ENCODE data around the gene GRID1. TPM values are rescaled to one million over a fixed set of nuclear protein-coding genes. Genes with fewer than 3 reads are reported as not detected.

GRID1 gene
- total RNA-seq: 10 to 100 TPM in 1 of 4 donors, 1 to 10 TPM in 2, under 1 TPM in 1; 0.35 to 10.7 (median 1.3) TPM

DNA sequence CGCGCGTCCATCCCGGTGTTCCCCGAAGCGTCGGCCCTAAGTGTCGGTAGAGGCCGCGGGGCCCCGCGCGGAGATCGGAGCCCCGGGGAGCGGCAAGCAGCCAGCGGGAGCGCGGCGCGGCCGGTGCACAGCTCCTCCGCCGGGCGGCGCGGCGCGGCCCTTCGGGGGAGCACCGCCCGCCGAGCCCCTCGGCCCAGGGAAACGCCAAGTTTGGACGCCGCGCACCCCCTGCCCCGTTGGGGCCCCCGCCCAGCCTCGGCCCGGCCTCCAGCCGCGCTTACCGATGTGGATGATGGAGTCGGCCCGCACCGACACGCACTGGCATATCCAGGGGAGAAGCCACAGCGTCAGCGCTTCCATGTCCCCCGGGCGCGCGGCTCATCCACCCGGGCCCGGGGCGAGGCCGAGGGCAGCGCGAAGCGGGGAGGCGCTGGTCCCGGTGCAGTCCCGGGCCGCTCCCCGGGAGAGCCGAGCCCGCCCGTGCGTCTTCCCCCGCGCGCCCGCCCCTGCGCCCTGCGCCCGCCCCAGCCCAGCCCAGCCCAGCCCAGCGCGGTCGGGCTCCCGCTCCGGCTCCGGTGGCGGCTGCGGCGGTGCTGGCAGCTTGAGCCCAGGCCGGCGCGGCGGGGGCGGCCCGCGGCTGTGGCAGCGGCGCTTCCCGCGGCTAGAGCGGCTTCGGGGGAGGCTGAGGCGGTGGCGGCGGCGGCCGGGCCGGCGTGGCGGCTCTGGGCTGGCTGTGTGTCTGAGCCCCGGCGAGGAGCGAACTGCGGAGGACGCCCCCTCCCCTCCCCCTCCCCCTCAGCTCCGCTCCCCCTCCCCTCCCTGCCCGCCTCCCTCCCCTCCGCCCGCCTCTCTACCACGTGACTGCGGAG lies at the start of gene GRID1:
TSS of gene GRID1 (minus strand) at position 763 of the 869 bp plus-strand sequence.
- no peaks in the 10 kb centered on the region for H3K9me3 ChIP-seq
- H3K36me3 ChIP-seq: no peaks in the 10 kb centered on the region
- H3K4me3 ChIP-seq: peak within 1 kb of the TSS; percentile 30 to 54 (median 50)
- peak in 2 of 3 donors; percentile 45 to 51 for DNase-seq
- peaks cover 0 to 34% (median 18%) of the 10 kb centered on the region in 4 donors for H3K4me1 ChIP-seq
- H3K27ac ChIP-seq: peak within 1 kb of the TSS in 1 of 4 donors; percentile 31
- H3K27me3 ChIP-seq: peaks cover 0 to 15% of the 10 kb centered on the region in 2 donors
- TF ChIP-seq POLR2A (IDR thresholded peaks at IDR 0.05): no peak
- TF ChIP-seq, protein P1, sequence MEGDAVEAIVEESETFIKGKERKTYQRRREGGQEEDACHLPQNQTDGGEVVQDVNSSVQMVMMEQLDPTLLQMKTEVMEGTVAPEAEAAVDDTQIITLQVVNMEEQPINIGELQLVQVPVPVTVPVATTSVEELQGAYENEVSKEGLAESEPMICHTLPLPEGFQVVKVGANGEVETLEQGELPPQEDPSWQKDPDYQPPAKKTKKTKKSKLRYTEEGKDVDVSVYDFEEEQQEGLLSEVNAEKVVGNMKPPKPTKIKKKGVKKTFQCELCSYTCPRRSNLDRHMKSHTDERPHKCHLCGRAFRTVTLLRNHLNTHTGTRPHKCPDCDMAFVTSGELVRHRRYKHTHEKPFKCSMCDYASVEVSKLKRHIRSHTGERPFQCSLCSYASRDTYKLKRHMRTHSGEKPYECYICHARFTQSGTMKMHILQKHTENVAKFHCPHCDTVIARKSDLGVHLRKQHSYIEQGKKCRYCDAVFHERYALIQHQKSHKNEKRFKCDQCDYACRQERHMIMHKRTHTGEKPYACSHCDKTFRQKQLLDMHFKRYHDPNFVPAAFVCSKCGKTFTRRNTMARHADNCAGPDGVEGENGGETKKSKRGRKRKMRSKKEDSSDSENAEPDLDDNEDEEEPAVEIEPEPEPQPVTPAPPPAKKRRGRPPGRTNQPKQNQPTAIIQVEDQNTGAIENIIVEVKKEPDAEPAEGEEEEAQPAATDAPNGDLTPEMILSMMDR (IDR thresholded peaks at IDR 0.05): no peak

DNA sequence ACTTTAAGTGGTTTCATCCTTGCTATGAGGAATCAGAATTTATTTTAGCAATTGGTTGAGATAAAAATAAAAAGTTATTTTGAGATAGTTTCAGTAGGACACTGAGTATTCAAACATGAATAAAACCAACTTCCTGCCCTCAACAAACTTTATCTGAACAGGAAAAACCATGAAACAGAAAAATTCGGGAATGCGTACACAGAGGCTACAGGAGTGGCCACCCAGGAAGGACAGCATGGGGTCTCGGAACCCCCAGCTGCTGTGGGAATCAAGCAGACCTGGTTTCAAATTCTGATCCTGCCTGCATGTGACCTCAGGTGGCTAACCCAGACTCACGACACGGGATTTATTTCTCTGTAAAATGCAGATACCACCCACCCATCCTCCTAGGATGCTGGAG lies 49.0 kb upstream of the GRID1 start:
- Histone ChIP-seq H3K27ac (no peak overlapping the region), H3K36me3 (no peaks in the 10 kb centered on the region), H3K4me1 (peaks cover 0 to 28% (median 14%) of the 10 kb centered on the region in 4 donors), H3K4me3 (no peak overlapping the region), H3K9me3 (no peaks in the 10 kb centered on the region), H3K27me3 (no peaks in the 10 kb centered on the region)
- no peak for TF ChIP-seq POLR2A (IDR thresholded peaks at IDR 0.05)
- TF ChIP-seq, protein P1 (IDR thresholded peaks at IDR 0.05): no peak
- DNase-seq: no peak

DNA sequence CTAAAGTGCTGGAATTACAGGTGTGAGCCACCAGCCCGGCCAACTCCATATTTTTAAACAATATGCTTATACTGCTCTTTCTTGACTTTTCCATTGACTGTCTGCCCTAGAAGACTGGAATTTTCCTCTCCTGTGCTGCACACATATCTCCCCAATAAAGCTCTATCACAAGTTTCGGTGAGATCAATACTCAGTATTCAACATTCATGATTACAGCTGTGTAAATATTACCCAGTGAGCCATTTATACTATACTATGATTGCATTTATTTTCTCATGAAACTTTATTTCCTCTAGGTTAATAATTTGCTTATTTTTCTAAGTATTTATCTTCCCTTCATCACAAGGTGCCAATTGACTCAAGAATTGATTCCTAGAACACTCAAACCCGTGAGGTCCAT lies 48.5 kb upstream of the GRID1 start:
- Histone ChIP-seq H3K4me3 (no peak overlapping the region), H3K9me3 (no peaks in the 10 kb centered on the region), H3K36me3 (no peaks in the 10 kb centered on the region), H3K27me3 (no peaks in the 10 kb centered on the region), H3K4me1 (peaks cover 0 to 28% (median 14%) of the 10 kb centered on the region in 4 donors), H3K27ac (peak overlapping the region in 1 of 4 donors; percentile 45)
- TF ChIP-seq POLR2A (IDR thresholded peaks at IDR 0.05): no peak
- TF ChIP-seq, protein P1 (IDR thresholded peaks at IDR 0.05): no peak
- no peak for DNase-seq

DNA sequence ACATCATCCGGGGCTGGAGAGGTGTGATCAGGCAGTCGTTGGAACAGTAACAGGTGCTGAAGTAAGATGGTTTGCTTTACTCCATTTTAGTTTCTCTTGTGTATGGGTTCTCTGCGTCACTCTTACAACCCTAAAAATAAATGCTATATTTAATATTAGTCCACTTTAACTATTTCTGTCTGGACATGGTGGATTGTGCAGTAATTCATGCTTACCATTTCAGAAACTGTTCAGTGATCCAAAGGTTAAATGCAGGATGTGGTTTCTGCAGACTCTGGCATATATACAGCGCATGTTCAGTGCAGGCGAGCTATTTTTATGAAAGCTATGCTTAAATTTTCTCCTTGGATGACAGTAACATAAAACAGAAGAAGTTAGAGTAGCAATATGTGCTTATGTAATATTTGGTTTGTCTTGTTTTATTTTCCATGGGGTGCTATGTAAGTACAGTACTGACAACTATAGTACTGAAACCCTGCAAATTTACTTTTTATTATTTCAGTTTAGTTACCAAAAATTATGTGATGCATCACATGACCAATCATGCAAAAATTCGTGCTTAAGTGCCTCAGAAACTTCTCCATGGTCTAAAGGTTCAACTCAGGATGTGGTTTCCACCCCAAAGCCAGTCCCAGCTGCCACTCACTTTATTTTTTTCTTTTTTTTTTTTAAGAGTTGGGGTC lies 46.6 kb upstream of the GRID1 start:
- Histone ChIP-seq H3K27me3 (no peaks in the 10 kb centered on the region), H3K4me1 (peaks cover 0 to 28% (median 14%) of the 10 kb centered on the region in 4 donors), H3K27ac (peak overlapping the region in 3 of 4 donors; percentile 21 to 70 (median 50)), H3K9me3 (no peaks in the 10 kb centered on the region), H3K36me3 (no peaks in the 10 kb centered on the region), H3K4me3 (no peak overlapping the region)
- TF ChIP-seq, protein P1 (IDR thresholded peaks at IDR 0.05): no peak
- TF ChIP-seq POLR2A (IDR thresholded peaks at IDR 0.05): no peak
- DNase-seq: peak in 1 of 3 donors; percentile 44

DNA sequence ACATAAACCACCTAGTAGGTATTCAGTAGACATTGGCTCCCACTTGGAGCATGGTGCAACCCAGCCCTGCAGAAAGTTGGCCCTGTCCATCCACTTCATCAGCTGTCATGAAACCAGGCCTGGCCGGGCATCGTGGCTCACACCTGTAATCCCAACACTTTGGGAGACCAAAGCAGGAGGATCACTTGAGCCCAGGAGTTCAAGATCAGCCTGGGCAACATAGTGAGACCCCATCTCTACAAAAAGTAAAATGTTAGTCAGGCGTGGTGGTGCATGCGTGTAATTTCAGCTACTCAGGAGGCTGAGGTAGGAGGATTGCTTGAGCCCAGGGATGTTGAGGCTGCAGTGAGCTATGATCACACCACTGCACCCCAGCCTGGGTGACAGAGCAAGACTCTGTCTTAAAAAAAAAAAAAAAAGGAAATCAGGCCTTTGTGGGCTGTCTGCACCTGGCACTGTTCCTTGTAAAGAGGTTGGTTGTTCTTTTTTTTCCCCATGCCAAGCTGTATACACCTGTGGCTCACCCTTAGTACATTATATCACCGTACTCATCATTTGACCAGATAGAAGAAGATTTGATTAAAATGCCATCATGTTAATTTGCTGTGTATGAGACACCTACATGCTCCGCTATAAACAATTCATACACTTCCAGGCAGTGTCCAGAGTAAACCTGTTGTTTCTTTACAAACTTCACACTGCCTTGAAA lies 45.4 kb upstream of the GRID1 start:
- Histone ChIP-seq H3K9me3 (no peaks in the 10 kb centered on the region), H3K4me1 (peaks cover 0 to 28% (median 14%) of the 10 kb centered on the region in 4 donors), H3K4me3 (no peak overlapping the region), H3K27ac (peak overlapping the region; percentile 50 to 70 (median 68)), H3K27me3 (no peaks in the 10 kb centered on the region), H3K36me3 (no peaks in the 10 kb centered on the region)
- TF ChIP-seq, protein P1 (IDR thresholded peaks at IDR 0.05): no peak
- no peak for TF ChIP-seq POLR2A (IDR thresholded peaks at IDR 0.05)
- DNase-seq: no peak

All from Peyer's patch (tissue), 4 donors.